Measurements from ENCODE around the gene ITIH4.

Gene ITIH4

GRCh38 chr3:52847726-52848125, 17.3 kb upstream of the ITIH4 start:
- FAIRE-seq, result no peak

- FAIRE-seq, result no peak
These were observed 16.8 kb upstream of the ITIH4 start for GRCh38 chr3:52847241-52847640.

GRCh38 chr3:52846432-52846965, 16.0 kb upstream of the ITIH4 start:
- no peak for FAIRE-seq

- no peak for FAIRE-seq
These were observed 15.4 kb upstream of the ITIH4 start for GRCh38 chr3:52845691-52846431.

GRCh38 chr3:52845157-52845556, 14.7 kb upstream of the ITIH4 start:
- no peak for FAIRE-seq

GRCh38 chr3:52844290-52844975, 14.0 kb upstream of the ITIH4 start:
- no peak for FAIRE-seq

GRCh38 chr3:52843881-52844280, 13.4 kb upstream of the ITIH4 start:
- no peak for FAIRE-seq

- no peak for FAIRE-seq
These were observed 12.8 kb upstream of the ITIH4 start for GRCh38 chr3:52843108-52843865.

GRCh38 chr3:52842424-52842823, 12.0 kb upstream of the ITIH4 start:
- FAIRE-seq, result no peak

GRCh38 chr3:52841981-52842340, 11.5 kb upstream of the ITIH4 start:
- FAIRE-seq, result no peak

- no peak for FAIRE-seq
These were observed 10.9 kb upstream of the ITIH4 start for GRCh38 chr3:52841211-52841980.

- no peak for FAIRE-seq
These were observed 9.5 kb upstream of the ITIH4 start for GRCh38 chr3:52839892-52840545.

- no peak for FAIRE-seq
These were observed 8.8 kb upstream of the ITIH4 start for GRCh38 chr3:52839268-52839575.

- no peak for FAIRE-seq
These were observed 8.2 kb upstream of the ITIH4 start for GRCh38 chr3:52838561-52839267.

- no peak for FAIRE-seq
These were observed 6.5 kb upstream of the ITIH4 start for GRCh38 chr3:52836986-52837385.

GRCh38 chr3:52836471-52836845, 6.0 kb upstream of the ITIH4 start:
- no peak for FAIRE-seq

GRCh38 chr3:52835766-52836470, 5.4 kb upstream of the ITIH4 start:
- no peak for FAIRE-seq

GRCh38 chr3:52834871-52835501, 4.5 kb upstream of the ITIH4 start, which contains the start of gene MUSTN1:
Gene MUSTN1 (minus strand): TSS chr3:52835019. CDS start chr3:52834948, 71 bp downstream.
- no peak for FAIRE-seq

GRCh38 chr3:52833202-52833601, 2.7 kb upstream of the ITIH4 start:
- no peak for FAIRE-seq

GRCh38 chr3:52831500-52832301, 1.2 kb upstream of the ITIH4 start:
- FAIRE-seq, result no peak

Measured in colon (tissue), 2 donors.